IPS DF 4.7 (cell line): ENCODE measurements around the gene NDRG2.
"Not testable (repeated sequence)": the region's sequence is repeated elsewhere in the genome, so short reads cannot be mapped to it uniquely, and the experiment has no call there.

Experiments used
- DNase-seq: peaks from one replicate; pipeline ENCODE4 v3.0.0-alpha.2; 2013; ENCODE audit warnings: low spot score; ENCODE audit errors: extremely low read depth

NDRG2 gene

DNA sequence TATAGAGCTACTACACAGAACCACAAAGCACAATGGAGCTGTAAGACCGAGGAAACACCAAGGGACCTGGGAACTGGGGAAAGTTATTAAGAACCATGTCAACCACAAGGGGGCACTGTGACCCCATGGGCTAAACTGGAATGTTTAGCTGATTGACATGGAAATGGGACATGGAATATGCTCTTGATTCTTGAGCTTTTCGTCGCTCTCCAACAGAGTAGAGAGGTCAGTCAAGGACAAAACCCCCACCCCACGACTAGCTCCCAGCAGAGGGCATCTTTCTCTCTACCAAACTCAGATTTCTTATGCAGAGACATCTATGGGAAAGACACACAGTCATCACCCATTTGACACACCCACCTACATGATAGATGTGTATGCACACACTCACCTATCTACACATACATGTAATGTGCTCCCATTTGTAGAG is 10.1 kb downstream of the NDRG2 start:
- DNase-seq = peak; percentile 83

DNA sequence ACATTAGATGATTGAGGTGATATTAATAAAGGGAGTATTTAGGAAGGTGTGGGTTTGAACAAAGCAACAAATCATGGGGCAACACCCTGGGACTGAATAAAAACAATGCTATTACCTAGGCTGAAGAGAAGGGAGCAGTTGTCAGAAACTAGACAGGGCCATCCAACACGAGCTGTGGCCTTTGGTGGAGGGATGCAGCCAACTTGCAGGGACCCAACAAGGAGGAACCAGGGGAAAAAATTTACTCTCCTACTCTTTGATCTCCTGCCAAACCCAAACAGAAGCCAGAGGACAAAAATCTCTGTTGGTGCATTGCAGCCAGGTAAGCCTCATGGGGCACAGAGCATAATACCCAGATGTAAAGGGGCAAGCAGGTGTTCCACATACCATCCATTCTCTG is 13.7 kb downstream of the NDRG2 start:
- DNase-seq = no peak

DNA sequence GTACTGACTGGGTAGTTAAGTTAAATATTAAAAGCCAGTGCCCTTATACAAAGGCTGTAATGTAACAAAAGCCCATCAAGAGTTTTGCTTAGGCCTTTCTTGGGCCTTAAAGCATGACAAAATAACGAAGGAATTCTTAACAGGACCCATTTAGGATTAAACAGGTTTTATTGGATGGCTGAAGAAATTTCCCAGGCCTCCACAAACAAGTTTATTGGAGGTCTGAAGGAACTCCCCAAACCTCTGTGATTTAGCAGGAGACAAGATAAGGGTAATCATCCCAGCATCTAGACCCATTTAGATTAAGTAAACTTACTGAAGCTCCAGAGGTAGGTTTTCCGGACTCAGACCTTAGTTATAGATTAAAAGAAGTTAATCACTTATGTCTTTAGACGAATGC is 15.1 kb downstream of the NDRG2 start:
- DNase-seq = not testable (repeated sequence)

DNA sequence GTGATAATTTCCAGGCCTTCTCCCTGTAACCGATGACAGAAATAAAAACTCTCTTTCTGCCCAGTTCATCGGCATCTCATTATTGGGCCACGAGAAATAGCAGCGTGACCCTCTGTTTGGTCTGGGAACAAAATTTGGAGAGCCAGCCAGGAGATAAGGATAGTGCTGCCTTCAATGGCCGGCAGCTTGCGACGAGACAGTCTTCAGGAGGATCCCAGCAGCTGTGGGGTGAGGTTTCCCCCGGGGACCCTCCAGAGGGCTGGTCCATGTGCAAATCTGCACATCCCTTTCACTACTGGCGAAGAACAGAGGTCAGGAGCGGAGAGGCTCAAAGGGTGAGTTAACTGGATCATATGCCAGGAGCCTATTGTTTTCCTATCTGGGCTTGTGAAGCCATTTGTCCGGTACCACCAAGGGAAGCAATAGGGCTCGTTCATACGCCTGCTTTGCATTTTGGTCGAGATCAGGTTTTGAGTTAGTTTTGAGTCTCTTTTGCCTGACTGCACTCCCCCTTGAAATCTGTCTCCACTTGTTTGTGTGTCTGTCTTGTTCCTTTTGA is 21.0 kb downstream of the NDRG2 start:
- no peak for DNase-seq

DNA sequence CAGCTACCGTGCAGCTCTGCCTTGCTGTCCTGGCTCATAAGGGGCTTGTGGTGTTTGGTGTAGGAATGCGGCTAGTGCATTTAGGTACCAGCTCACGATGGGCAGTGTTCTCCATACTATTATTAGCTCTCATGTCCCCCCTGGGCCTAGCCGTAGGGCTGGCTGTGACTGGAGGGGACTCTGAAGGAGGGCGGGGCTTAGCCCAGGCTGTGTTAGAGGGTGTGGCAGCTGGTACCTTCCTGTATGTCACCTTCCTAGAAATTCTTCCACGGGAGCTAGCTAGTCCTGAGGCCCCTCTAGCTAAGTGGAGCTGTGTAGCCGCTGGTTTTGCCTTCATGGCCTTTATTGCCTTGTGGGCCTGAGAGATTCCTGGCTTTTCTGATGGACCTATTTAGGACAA is 23.6 kb downstream of the NDRG2 start:
- DNase-seq = no peak

DNA sequence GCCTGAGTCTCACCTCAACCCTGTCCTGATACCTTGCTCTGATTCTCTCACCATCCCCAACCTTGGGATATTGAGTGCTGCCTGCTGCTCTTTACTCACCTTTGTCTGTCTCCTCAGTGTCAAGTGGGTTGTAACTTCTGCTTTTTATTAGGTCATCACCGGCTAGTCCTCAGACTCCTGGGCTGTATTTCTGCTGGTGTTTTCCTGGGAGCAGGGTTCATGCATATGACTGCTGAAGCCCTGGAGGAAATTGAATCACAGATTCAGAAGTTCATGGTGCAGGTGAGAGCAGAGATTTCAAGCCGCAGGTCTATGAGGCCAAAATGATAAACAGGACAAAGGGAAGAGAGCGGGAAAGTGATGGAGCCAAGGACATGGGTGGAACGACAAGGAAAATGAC is 25.3 kb downstream of the NDRG2 start:
- DNase-seq = no peak

DNA sequence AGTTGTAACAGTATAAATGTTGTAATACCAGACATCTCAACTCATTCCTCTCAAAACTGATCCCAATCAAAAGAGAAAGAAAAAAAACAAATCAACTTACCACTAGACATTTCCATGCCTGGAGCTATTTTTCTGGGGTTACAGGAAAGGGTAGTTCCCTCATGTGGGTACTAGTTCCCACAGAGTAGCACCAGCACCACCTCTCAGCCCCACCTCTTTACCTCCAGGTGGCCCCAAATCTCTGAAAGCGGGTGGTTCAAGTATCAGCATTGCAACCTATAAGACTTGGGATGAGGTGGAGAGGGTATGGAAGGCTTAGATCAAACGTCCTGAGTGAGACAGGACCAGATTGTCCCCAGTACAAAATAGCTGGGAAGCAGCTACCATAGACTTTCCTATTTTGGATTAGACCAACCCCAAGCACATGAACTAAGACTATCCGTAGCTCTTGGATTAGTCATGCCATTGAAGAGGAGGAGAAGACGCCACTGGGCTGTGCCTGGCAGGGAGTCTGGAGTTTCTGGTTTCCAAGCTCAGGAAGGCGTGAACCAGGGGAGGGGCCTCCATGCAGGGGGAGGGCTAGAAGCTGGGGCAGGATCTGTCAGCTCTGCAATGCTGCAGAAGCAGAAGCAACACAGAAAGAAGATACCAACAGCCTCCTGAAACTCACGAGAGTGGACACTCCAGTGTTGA is 26.0 kb downstream of the NDRG2 start, which contains the start of gene SLC39A2:
Gene SLC39A2, plus strand, starts transcription at position 620 of the 693 bp plus-strand sequence. CDS start 154 bp downstream, outside the sequence.
- peak; percentile 25 for DNase-seq

DNA sequence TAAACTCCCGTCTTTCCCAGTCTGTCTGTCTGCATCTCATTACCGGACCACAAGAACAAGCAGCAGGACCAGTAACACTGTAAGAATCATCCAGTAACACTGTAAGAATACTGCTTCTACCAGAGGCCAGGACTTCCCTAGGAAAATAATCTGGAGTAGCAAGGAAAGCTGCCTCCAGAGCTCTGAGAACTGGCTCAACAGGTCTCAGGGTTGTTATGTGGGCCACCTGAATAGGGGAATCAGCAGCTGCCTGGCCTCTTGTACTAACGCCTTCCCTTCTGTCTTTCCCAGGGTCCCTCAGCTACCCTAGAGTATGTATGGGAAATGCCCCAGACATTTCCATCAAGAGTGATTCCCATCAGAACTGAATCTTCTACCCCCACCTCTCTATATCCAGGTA is 26.7 kb downstream of the NDRG2 start:
- DNase-seq = no peak

DNA sequence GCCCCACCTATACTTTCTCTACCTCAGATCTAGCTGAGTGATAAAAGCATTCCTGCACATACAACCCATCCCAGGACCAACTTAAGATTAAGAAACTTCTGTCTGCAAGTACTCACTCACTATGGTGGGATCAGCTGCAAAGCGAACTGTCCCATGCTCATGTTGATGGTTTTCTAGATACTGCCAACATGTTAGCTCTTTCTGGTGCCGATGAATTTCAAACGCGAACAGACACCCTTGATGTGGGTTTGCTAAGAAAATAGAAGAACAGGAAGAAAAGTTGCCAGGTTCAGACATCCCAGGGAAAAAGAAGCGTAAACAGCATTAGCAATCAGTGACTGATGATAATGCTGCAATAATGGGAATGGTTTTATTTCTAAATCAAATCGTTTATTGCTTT is 27.3 kb downstream of the NDRG2 start:
- no peak for DNase-seq

DNA sequence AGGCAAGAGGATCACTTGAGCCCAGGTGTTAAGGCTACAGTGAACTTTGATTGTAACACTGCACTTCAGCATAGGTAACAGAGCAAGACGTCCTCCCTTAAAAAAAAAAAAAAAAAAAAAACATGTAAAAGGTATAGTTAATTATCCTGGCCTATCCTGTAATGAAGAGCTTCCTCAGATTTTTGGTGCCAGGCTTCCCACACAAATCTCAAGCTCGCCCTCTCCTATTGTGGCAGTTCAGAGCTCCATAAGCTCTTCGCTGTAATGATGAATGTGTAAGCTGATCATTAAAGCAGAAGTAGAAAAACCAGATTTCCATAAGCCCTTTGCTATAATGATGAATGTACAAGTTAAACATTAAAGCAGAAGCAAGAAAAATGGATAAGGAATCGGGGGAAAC is 27.7 kb downstream of the NDRG2 start:
- no peak for DNase-seq

DNA sequence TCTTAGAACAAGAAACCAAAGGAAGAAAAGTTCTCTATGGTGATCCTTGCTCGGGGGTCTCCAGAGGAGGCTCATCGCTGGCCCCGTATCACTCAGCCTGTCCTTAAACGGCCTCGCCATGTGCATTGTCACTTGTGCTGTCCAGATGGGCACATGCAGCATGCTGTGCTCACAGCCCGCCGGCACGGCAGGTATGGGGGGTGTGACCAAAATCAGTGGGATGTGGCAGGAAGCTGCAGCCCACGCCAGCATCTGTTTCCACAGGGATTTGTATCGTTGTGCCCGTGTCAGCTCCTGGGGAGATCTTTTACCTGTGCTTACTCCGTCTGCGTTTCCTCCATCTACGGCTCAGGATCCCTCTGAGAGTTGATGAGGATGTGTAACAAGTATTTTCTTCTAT is 28.3 kb downstream of the NDRG2 start:
- no peak for DNase-seq

DNA sequence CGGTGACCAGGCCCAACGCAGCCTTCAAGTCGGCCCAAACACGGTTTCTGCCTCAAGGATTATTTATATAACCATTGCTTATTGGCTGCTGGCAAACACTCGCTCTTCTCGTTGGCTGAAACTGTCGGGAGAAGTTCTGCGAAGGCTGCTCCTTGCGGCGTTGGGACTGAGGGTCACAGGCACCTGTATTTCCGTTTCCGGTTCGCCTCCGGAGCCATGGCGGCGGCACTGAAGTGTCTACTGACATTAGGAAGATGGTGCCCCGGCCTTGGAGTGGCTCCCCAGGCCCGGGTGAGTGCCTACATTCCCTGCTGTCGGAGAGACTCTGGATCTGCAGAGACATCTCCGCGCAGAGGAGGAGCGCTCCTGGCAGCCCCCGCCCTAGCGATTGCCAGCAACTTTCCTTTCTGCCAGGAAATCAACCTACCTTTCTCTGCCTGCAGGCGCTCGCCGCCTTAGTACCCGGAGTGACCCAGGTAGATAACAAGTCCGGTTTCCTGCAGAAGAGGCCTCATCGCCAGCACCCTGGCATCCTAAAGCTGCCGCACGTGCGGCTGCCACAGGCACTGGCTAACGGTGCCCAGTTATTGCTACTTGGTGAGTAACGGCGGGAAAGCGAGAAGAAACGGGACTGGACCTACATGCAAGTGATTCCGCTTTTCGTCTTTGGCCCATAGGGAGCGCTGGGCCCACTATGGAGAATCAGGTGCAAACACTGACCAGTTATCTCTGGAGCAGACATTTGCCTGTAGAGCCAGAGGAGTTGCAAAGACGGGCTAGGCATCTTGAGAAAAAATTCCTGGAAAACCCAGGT is 34.9 kb downstream of the NDRG2 start, which contains the start of gene METTL17:
Gene METTL17, plus strand, starts transcription at position 194 of the 814 bp plus-strand sequence. Its CDS starts 23 bp downstream, at position 217.
- DNase-seq = peak; percentile 83

DNA sequence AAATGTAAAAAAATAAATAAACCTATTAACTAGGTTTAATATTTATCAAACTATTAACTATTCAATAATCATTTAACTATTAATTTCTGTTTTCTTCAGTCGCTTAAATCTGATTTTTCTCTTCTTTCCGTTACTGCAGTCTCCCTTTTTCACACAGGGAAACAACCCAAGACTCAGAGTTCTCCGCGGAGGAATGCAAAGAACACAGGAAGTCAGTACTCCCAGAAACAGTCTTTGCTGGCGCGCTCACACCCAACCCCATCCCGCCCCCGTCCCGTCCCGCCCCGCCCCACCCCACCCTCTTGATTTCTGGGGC is 35.4 kb downstream of the NDRG2 start:
- no peak for DNase-seq

DNA sequence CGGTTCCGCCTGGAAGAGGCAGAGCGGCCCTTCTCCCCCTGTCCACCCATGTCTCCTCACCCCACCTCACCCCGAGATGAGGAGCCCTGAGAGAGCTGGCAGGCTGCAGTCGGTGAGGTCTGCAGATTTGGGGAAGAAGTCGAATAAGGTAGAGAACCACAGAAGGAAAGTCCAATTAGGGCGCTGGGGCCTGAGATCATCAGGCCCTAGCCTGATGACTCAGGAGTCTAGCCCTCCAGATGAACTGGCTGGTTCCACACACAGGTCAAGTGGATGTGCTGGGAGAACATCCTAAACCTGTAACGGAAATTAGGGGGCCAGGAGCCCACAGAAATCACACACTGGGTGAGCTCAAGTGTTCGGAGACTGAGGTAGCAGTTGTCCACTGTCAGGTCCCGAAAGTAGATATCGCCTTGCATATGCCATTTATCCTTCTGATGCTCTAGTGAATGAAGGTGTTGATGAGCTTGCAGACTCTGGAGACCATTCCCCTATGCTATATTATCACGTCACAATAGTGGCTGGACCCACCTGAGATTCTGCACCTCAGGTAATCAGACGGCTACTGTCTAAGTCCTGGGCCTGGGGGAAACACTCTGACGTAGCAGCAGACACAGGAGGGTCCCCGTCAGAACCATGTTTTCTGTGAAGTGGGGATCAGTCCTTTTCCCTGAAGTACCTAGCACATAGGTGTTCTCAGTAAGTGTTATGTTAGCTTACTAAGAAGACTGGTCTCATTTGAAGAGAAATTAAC is 36.0 kb downstream of the NDRG2 start:
- DNase-seq = no peak

DNA sequence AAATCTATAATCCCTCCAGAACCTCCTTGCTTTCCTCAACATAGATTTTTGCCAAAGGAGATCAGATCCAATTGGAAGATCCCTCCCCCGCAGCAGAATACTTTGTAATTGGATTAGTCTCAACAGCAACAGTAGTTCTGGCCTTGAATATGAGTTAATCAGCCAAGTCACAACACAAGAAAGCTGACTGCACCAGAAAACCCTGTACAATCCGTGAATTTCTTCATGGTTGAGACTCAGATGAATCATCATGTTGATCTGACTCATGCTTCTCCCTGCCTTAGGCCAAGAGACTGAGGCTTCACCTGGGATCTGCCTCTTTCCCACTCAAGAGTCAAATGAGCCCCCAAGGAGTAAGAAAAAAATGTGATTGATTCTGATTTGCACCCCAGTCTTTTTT is 38.0 kb downstream of the NDRG2 start:
- DNase-seq = no peak

DNA sequence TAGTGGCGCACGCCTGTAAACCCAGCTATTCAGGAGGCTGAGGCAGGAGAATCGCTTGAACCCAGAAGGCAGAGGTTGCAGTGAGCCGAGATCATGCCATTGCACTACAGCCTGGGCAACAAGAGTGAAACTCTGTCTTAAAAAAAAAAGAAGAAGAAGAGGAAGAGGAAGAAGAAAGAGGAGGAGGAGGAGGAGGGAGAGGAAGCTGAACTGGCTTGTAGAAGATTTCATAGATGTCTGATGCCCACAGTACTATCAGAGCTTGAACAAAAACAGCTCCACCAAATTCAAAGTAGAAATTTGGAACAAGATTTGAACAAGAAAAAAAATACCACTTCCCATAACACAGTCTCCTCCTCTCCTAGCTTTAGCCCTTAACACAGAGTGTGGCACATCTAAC is 39.2 kb downstream of the NDRG2 start:
- not testable (repeated sequence) for DNase-seq

DNA sequence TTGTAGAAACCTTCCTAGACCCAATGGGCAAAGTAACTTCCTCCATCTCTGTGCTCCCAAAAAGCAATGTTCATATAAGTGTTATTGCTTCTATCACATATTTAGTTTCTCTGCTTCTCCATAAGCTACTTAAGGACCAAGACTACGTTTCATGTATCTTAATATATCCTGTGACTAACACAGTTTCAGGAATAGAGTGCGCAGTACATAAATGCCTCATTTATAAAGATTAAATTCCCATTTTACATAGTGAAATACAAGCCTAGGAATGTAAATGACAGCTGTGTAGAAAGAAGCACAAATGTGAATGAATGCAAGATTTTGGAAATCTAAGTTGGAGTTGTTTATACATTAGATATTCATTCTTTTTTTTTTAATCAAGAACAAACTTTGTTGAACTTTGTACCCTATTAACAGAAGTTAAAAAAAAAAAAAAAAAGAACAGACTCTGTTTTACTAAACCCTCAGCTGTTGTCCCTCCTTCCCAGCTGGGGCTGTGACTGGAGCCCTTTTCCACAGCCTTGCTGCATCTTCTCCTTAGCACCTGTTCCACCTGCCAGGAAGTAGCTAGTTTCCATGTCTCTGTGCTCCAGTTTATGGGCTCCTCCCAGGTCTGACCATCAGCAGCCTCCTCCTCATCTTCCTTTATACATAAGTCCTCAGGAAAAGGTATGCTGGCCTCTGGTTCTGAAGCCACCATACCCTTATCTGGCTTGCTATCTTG is 42.1 kb downstream of the NDRG2 start:
- no peak for DNase-seq

DNA sequence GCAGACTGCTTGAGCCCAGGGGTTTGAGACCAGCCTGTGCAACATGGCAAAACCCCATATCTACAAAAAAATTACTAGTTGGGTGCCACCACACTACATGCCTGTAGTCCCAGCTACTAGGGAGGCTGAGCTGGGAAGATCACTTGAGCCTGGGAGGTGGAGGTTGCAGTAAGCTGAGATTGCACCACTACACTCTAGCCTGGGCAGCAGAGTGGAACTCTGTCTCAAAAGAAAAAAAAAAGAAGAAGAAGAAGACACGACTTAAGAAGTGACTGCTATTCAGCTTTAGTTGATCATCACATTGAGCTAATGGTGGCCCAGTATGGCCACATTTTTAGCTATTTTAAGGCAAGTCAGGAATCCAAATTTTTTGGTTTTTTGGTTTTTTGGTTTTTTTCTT is 44.0 kb downstream of the NDRG2 start:
- no peak for DNase-seq

DNA sequence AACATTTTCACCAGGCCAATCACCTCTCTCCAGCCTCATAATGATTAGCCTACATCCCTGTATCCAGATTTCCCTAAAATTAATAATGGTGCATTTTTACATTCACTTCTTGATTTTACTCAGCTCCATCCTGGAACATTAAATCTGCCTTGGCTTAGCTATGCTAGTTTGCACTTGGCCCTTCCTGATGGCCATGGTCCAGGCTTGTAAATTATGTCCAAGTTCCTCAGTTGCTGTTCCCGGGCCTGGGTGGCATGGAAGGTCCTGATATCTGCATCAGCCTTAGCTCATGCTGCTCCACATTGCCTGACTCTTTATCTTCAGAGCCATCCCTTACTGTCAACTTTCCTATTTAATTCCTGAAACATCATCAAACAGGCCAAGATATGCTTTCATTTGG is 46.2 kb downstream of the NDRG2 start:
- DNase-seq = no peak

DNA sequence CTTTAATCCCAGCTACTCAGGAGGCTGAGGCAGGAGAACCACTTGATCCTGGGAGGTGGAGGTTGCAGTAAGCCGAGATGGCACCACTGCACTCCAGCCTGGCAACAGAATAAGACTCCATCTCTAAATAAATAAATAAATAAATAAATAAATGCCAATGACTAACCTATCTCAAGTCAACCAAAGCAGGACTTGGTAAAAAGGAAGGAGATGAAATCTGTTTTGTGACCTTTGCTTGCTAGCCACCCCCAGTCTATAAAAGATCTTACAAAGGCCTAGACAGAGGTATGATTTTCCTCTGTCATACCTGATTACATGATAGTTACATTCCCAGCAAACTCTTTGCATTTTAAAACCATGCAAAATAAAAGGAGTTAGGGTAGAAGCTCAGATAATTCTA is 48.6 kb downstream of the NDRG2 start:
- no peak for DNase-seq

DNA sequence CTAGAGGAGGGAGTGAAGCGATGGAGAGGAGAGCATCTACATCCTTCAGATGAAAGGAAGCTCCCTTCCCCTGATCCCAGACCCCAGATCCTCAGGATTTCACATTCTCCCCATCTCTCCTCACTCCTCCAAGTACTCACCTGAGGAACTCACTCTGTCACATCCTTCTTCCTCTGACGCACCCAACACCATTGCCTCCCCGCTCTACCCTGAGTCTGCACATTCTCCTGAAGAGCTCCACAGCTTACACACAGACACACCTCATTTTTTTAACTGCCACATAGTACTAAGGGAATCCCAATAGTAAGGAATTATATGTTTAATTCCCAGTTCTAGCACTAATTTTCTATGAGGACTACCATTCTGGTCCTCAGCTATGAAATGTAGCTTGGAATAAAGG is 51.4 kb downstream of the NDRG2 start:
- no peak for DNase-seq
